T47D (cell line): ENCODE data around the gene USP35.
"Not testable (repeated sequence)": the region's sequence is repeated elsewhere in the genome, so short reads cannot be mapped to it uniquely, and the experiment has no call there.

Source experiments
- DNase-seq, 2 experiments: peaks; one replicate each; pipeline versions ENCODE4 v3.0.0 to v3.0.0-alpha.2; 2011 to 2012; ENCODE audit warnings: low read depth in 1 of 2, low spot score in 1 of 2
- JUND ChIP-seq: IDR thresholded peaks from 2 replicates; pipeline ENCODE4 v1.6.1; 2012; ENCODE audit warnings: low read depth
- in situ Hi-C: cut with HindIII; loops from 2 replicates; pipeline ENCODE4 v1.10.0; 2016; ENCODE audit warnings: low sequenced_read_pairs, low pct_unique_long_range_greater_than_20kb

USP35 gene

GRCh38 chr11:78218707-78219492 lies 30.2 kb downstream of the USP35 start:
- in situ Hi-C loops, result no loop called here
- no peak for DNase-seq
- TF ChIP-seq JUND, result no peak

- DNase-seq, result no peak
- no peak for TF ChIP-seq JUND
- in situ Hi-C loops, result no loop called here
Measured at GRCh38 chr11:78219493-78220217, 30.9 kb downstream of the USP35 start.

- no peak for TF ChIP-seq JUND
- in situ Hi-C loops, result no loop called here
- no peak for DNase-seq
Measured at GRCh38 chr11:78220218-78221157, 31.8 kb downstream of the USP35 start.

GRCh38 chr11:78221396-78222315 lies 32.9 kb downstream of the USP35 start:
- DNase-seq, result no peak
- no peak for TF ChIP-seq JUND
- in situ Hi-C loops, result no loop called here

GRCh38 chr11:78222726-78223125 lies 34.0 kb downstream of the USP35 start:
- in situ Hi-C loops, DNase-seq: not testable (repeated sequence)

- no peak for DNase-seq
- TF ChIP-seq JUND, result no peak
- in situ Hi-C loops, result no loop called here
Measured at GRCh38 chr11:78223320-78223954, 34.7 kb downstream of the USP35 start.

- no peak for DNase-seq
- in situ Hi-C loops, result no loop called here
- no peak for TF ChIP-seq JUND
Measured at GRCh38 chr11:78224506-78224905, 35.8 kb downstream of the USP35 start.

- TF ChIP-seq JUND, result no peak
- no peak for DNase-seq
- in situ Hi-C loops, result no loop called here
Measured at GRCh38 chr11:78224906-78225420, 36.2 kb downstream of the USP35 start.

- in situ Hi-C loops, result no loop called here
- TF ChIP-seq JUND, result no peak
Measured at GRCh38 chr11:78226684-78227680, 38.3 kb downstream of the USP35 start.

GRCh38 chr11:78227921-78228320 lies 39.2 kb downstream of the USP35 start:
- in situ Hi-C loops, result no loop called here
- DNase-seq, result no peak
- TF ChIP-seq JUND, result no peak

More at GRCh38 chr11:78226684-78227680, 38.3 kb downstream of the USP35 start:
- peak in 1 of 2 experiments; percentile 22 for DNase-seq
